H1 (cell line): ENCODE results near the gene ANKS1A. TPM values are rescaled to one million over a fixed set of nuclear protein-coding genes. Genes with fewer than 3 reads are reported as not detected.

Experiments
- CTCF ChIA-PET: fragments of 300-600 bp; sonication (Branson Sonifier 250); formaldehyde crosslinking; loops from one replicate; lab custom pipeline; 2021; ENCODE audit not compliant: partially characterized antibody; lab: Charles Lee
- POLR2A ChIA-PET: fragments of 300-600 bp; sonication (Branson Sonifier 250); formaldehyde crosslinking; loops from one replicate; lab custom pipeline; 2021; ENCODE audit warnings: inconsistent platforms; ENCODE audit not compliant: partially characterized antibody; lab: Charles Lee
- DNase-seq, 2 experiments: peaks; one replicate each; pipeline versions ENCODE4 v3.0.0 to v3.0.0-alpha.2; 2010 to 2022; ENCODE audit warnings: low spot score in 2 of 2, low read depth in 1 of 2, mixed read lengths in 1 of 2
- FAIRE-seq: peaks from 2 replicates; lab custom pipeline; 2011; peaks lifted over from hg19 to GRCh38; lab: Jason Lieb, UNC
- H2AFZ ChIP-seq: 2 replicates; pipeline ENCODE4 v1.8.1; 2012; ENCODE audit warnings: low read length, inconsistent platforms
- H2AK5ac ChIP-seq: 2 replicates; pipeline ENCODE4 v1.6.1; 2013; ENCODE audit warnings: low read depth, low read length
- H2BK120ac ChIP-seq: replicated peaks from 2 replicates; pipeline ENCODE3; 2013; ENCODE audit warnings: low read depth, low read length, inconsistent platforms
- H2BK12ac ChIP-seq: 2 replicates; pipeline ENCODE4 v1.6.1; 2013; ENCODE audit warnings: low read depth, low read length
- H2BK15ac ChIP-seq: 2 replicates; pipeline ENCODE4 v1.6.1; 2013; ENCODE audit warnings: low read length
- H2BK20ac ChIP-seq: 2 replicates; pipeline ENCODE4 v1.6.1; 2013; ENCODE audit warnings: low read length
- H2BK5ac ChIP-seq: 2 replicates; pipeline ENCODE4 v1.6.1; 2013; ENCODE audit warnings: low read depth, low read length
- H3K14ac ChIP-seq: 2 replicates; pipeline ENCODE4 v1.6.1; 2013; ENCODE audit warnings: inconsistent platforms; ENCODE audit not compliant: insufficient read length
- H3K18ac ChIP-seq: 2 replicates; pipeline ENCODE4 v1.6.1; 2013; ENCODE audit warnings: low read length; ENCODE audit errors: extremely low read depth
- H3K23ac ChIP-seq: 2 replicates; pipeline ENCODE4 v1.6.1; 2013; ENCODE audit warnings: inconsistent platforms; ENCODE audit not compliant: insufficient read length
- H3K23me2 ChIP-seq: 2 replicates; pipeline ENCODE4 v1.6.1; 2013; ENCODE audit warnings: low read depth, low read length
- H3K27ac ChIP-seq: 2 replicates; pipeline ENCODE4 v1.6.1; 2011; ENCODE audit warnings: low read depth, low read length, inconsistent platforms
- H3K27me3 ChIP-seq, 4 experiments: replicated peaks in 1 of 4; 1 replicate in 1 of 4; 2 replicates in 3 of 4; pipeline versions ENCODE4 v1.6.1 to v1.8.1; 2011 to 2013; ENCODE audit warnings: low read length in 3 of 4, mild to moderate bottlenecking in 3 of 4, inconsistent platforms in 2 of 4, mixed read lengths in 2 of 4, moderate library complexity in 1 of 4; ENCODE audit not compliant: control insufficient read depth in 3 of 4, insufficient read depth in 3 of 4; ENCODE audit errors: extremely low read depth in 1 of 4
- H3K36me3 ChIP-seq, 4 experiments: 2 replicates each; pipeline versions ENCODE4 v1.6.1 to v1.8.1; 2011 to 2013; ENCODE audit warnings: mild to moderate bottlenecking in 4 of 4, low read length in 3 of 4, moderate library complexity in 2 of 4, control low read depth in 1 of 4, inconsistent platforms in 1 of 4; ENCODE audit not compliant: insufficient read depth in 4 of 4, control insufficient read depth in 2 of 4
- H3K4ac ChIP-seq: replicated peaks from 2 replicates; pipeline ENCODE3; 2013; ENCODE audit warnings: low read length, low read depth, mixed read lengths, inconsistent platforms; ENCODE audit not compliant: insufficient read length
- H3K4me1 ChIP-seq, 4 experiments: replicated peaks in 1 of 4; 1 replicate in 1 of 4; 2 replicates in 3 of 4; pipeline versions ENCODE4 v1.6.1 to v1.8.1; 2011 to 2013; ENCODE audit warnings: low read length in 3 of 4, inconsistent platforms in 2 of 4, mixed read lengths in 1 of 4; ENCODE audit not compliant: insufficient read depth in 4 of 4, control insufficient read depth in 3 of 4
- H3K4me2 ChIP-seq, 2 experiments: 2 replicates each; pipeline versions ENCODE4 v1.6.1 to v1.8.1; 2011 to 2013; ENCODE audit warnings: low read depth in 2 of 2, low read length in 2 of 2, control low read depth in 1 of 2, inconsistent platforms in 1 of 2, mild to moderate bottlenecking in 1 of 2; ENCODE audit not compliant: insufficient read depth in 1 of 2
- H3K4me3 ChIP-seq, 4 experiments: fragments of 200-600, 300-600 bp in 1 of 4; sonication (generic), shearing (Covaris generic), sonication (Bioruptor Twin) in 1 of 4; 2 replicates each; pipeline versions ENCODE4 v1.5.1 to v1.8.1; 2011 to 2016; ENCODE audit warnings: low read length in 4 of 4, low read depth in 3 of 4, control low read depth in 2 of 4, inconsistent platforms in 2 of 4, mild to moderate bottlenecking in 2 of 4, mixed read lengths in 1 of 4, moderate library complexity in 1 of 4; ENCODE audit not compliant: insufficient read depth in 2 of 4; ENCODE audit errors: extremely low read depth in 1 of 4
- H3K56ac ChIP-seq: replicated peaks from 2 replicates; pipeline ENCODE3; 2013; ENCODE audit warnings: low read depth, mild to moderate bottlenecking, mixed read lengths, low read length, inconsistent platforms; ENCODE audit not compliant: insufficient read length
- H3K79me1 ChIP-seq: 2 replicates; pipeline ENCODE4 v1.6.1; 2013; ENCODE audit warnings: low read depth, low read length, control low read depth
- H3K79me2 ChIP-seq, 2 experiments: 2 replicates each; pipeline versions ENCODE4 v1.6.1 to v1.8.1; 2012 to 2013; ENCODE audit warnings: low read length in 2 of 2, mild to moderate bottlenecking in 2 of 2, inconsistent platforms in 1 of 2; ENCODE audit not compliant: insufficient read depth in 2 of 2, control insufficient read depth in 1 of 2
- H3K9ac ChIP-seq, 4 experiments: replicated peaks in 1 of 4; 1 replicate in 1 of 4; 2 replicates in 3 of 4; pipeline versions ENCODE4 v1.6.1 to v1.8.1; 2011 to 2013; ENCODE audit warnings: low read depth in 3 of 4, low read length in 3 of 4, control low read depth in 2 of 4, mild to moderate bottlenecking in 2 of 4, moderate library complexity in 2 of 4, inconsistent platforms in 1 of 4; ENCODE audit errors: extremely low read depth in 1 of 4
- H3K9me3 ChIP-seq, 2 experiments: 2 replicates each; pipeline versions ENCODE4 v1.6.1 to v1.8.1; 2012 to 2013; ENCODE audit warnings: mild to moderate bottlenecking in 2 of 2, moderate library complexity in 2 of 2, control low read depth in 1 of 2, inconsistent platforms in 1 of 2, low read depth in 1 of 2, low read length in 1 of 2, mixed read lengths in 1 of 2; ENCODE audit not compliant: insufficient read depth in 2 of 2
- H4K20me1 ChIP-seq, 2 experiments: replicated peaks in 1 of 2; 2 replicates each; pipeline versions ENCODE3 to v1.8.1; 2011 to 2013; ENCODE audit warnings: inconsistent platforms in 2 of 2, low read length in 2 of 2, mild to moderate bottlenecking in 1 of 2; ENCODE audit not compliant: insufficient read depth in 2 of 2, control insufficient read depth in 1 of 2
- H4K5ac ChIP-seq: 2 replicates; pipeline ENCODE4 v1.6.1; 2013; ENCODE audit warnings: low read length, low read depth, mixed read lengths, inconsistent platforms; ENCODE audit not compliant: insufficient read length
- H4K8ac ChIP-seq: 2 replicates; pipeline ENCODE4 v1.8.0; 2013; ENCODE audit warnings: mild to moderate bottlenecking, moderate library complexity, low read length, inconsistent platforms; ENCODE audit not compliant: insufficient read depth; ENCODE audit errors: extremely low read depth
- H4K91ac ChIP-seq: replicated peaks from 2 replicates; pipeline ENCODE3; 2013; ENCODE audit warnings: low read length, mixed read lengths, inconsistent platforms; ENCODE audit not compliant: insufficient read length
- CTCF ChIP-seq, 3 experiments: IDR thresholded peaks; 1 replicate in 2 of 3; 2 replicates in 1 of 3; pipeline versions ENCODE4 v1.5.1 to v1.6.1; 2011; ENCODE audit warnings: low read length in 3 of 3, mild to moderate bottlenecking in 3 of 3, inconsistent platforms in 2 of 3, low read depth in 1 of 3, moderate library complexity in 1 of 3; ENCODE audit not compliant: insufficient read depth in 1 of 3; ENCODE audit errors: control extremely low read depth in 1 of 3
- NANOG ChIP-seq: IDR thresholded peaks from 2 replicates; pipeline ENCODE4 v1.6.1; 2011; ENCODE audit warnings: low read length, low read depth, mild to moderate bottlenecking, inconsistent platforms; ENCODE audit not compliant: insufficient read depth, poor library complexity, severe bottlenecking
- RAD21 ChIP-seq, 2 experiments: IDR thresholded peaks in 1 of 2; conservative IDR thresholded peaks in 1 of 2; 2 replicates each; pipeline ENCODE4 v1.6.1; 2011; ENCODE audit warnings: low read depth in 2 of 2, low read length in 2 of 2, improper control_type of control experiment in 1 of 2, inconsistent platforms in 1 of 2, mild to moderate bottlenecking in 1 of 2, moderate library complexity in 1 of 2
- TBP ChIP-seq: IDR thresholded peaks from 2 replicates; pipeline ENCODE4 v1.6.1; 2011; ENCODE audit warnings: low read depth, low read length, improper control_type of control experiment
- WGBS, 2 experiments: shearing (Covaris generic) in 1 of 2; methylation state at CpG; one replicate each; pipeline versions ENCODE4 v1.1.6 to v1.1.7; 2013 to 2015; ENCODE audit warnings: low lambda C conversion rate in 2 of 2, mixed read lengths in 2 of 2, inconsistent platforms in 1 of 2, low coverage in 1 of 2, missing lambda C conversion rate in 1 of 2; ENCODE audit not compliant: insufficient replicate concordance in 2 of 2, insufficient coverage in 1 of 2, insufficient read length in 1 of 2; ENCODE audit errors: extremely low coverage in 1 of 2, missing lambda C conversion rate in 1 of 2; 5-methylcytosine and 5-hydroxymethylcytosine counted together
- polyA plus RNA-seq, 7 experiments: library from polyadenylated mRNA; depleted of rRNA in 3 of 7; stranded (reverse) in 5 of 7; unstranded in 2 of 7; fragments of >200 nt in 5 of 7; fragments of 200-250 nt in 2 of 7; gene quantifications; 1 replicate in 5 of 7; 2 replicates in 1 of 7; 4 replicates in 1 of 7; pipeline versions ENCODE4 v1.2.1 to v1.2.3, GENCODE V29; 2011 to 2013; ENCODE audit warnings: missing spikeins in 2 of 7, mixed read lengths in 2 of 7
- total RNA-seq: library from RNA; stranded (reverse); fragmentation: NEBNext Ultra II Directional; extraction: Animal tissue kit (Norgen Biotek cat#: 25700); gene quantifications from 2 replicates; pipeline ENCODE4 v1.2.1, GENCODE V29; 2021

Gene ANKS1A
- total and polyA plus RNA-seq, 2 of the 8 experiments (the other 6 are each of a cell fraction or from before 2014, with no cell fraction given) = 9.8 to 30.9 TPM

DNA sequence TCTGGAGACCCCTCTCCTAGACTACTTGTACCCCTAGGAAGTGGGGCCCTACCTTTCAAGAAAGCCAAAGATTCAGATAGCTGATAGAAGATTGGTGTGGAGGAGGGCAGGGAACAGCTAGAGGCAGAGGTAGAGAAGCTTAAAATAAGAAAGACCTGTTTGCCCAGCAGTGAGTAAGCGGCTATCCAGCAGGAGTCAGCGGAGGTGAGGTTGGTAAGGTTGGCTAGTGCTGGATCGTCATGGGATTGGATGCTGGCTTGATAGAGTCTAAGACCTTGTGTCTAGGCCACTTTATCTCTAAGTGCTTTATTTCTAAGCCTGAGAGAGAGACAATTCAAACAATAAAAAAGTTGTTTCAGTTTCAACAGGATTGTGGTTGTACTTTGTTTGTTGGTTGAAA is 19.1 kb downstream of the ANKS1A start:
- Histone ChIP-seq H4K20me1 (peaks cover 7% of the 10 kb centered on the region in 2 experiments), H3K14ac (no peak overlapping the region), H3K4ac (no peak overlapping the region), H3K27me3 (no peaks in the 10 kb centered on the region), H4K8ac (no peak overlapping the region), H3K4me3 (no peak overlapping the region), H2BK5ac (no peak overlapping the region), H3K9me3 (peaks cover 0 to 2% of the 10 kb centered on the region in 2 experiments; a peak in 1 of 4 replicates), H2BK120ac (no peak overlapping the region), H3K18ac (no peak overlapping the region), H3K4me1 (no peaks in the 10 kb centered on the region), H2AFZ (no peak overlapping the region), H2BK15ac (no peak overlapping the region), H3K36me3 (no peaks in the 10 kb centered on the region), H3K56ac (no peak overlapping the region), H3K9ac (no peak overlapping the region)
- POLR2A ChIA-PET = interaction anchor here (1.3 kb wide), 1 partner anchor 13 kb away, joined by 5 read pairs; no protein-coding TSS in a partner anchor
- no peak for DNase-seq
- WGBS, 2 experiments = 91% methylated on average over 3 of the region's 3 CpGs; no CpG with 5 or more reads in 1 of the 2 experiments
- TF ChIP-seq TBP (no peak), RAD21 (IDR thresholded peaks at IDR 0.05 in 1 of 2, conservative IDR thresholded peaks at IDR 0.05 in 1 of 2; ENCODE audit: low read depth in 2 of 2, low read length in 2 of 2) (peak in 1 of 2 experiments; percentile 15; a peak in 1 of 4 replicates), CTCF (IDR thresholded peaks at IDR 0.05; ENCODE audit: control extremely low read depth in 1 of 3, insufficient read depth in 1 of 3, low read depth in 1 of 3, low read length in 3 of 3) (peak in 2 of 3 experiments; percentile 17 to 40; a peak in 2 of 4 replicates), NANOG (no peak)
- TF ChIP-seq, all 59 proteins: peak for 2
- H3K79me2 ChIP-seq = peaks cover 0 to 80% of the 10 kb centered on the region in 2 experiments; a peak in 3 of 4 replicates
- CTCF ChIA-PET = interaction anchor here (0.7 to 1.6 kb wide), 8 partner anchors 9 to 585 kb away, joined by 3 to 5 read pairs (median 3); no protein-coding TSS in a partner anchor
- FAIRE-seq = no peak
- no peak overlapping the region for H2BK20ac ChIP-seq
- no peak overlapping the region for H4K5ac ChIP-seq
- no peak overlapping the region for H4K91ac ChIP-seq
- H2BK12ac ChIP-seq = no peak overlapping the region
- H3K23me2 ChIP-seq = no peaks in the 10 kb centered on the region
- H3K23ac ChIP-seq = no peak overlapping the region
- no peak overlapping the region for H2AK5ac ChIP-seq
- H3K27ac ChIP-seq = no peak overlapping the region
- no peak overlapping the region for H3K4me2 ChIP-seq
- H3K79me1 ChIP-seq = peaks cover 3% of the 10 kb centered on the region
